GM18505 (cell line): Measurements from ENCODE around the gene PHC1.
"Not testable (repeated sequence)": the region's sequence is repeated elsewhere in the genome, so short reads cannot be mapped to it uniquely, and the experiment has no call there.

Source experiments
- ATAC-seq: cut with Tn5 transposase; IDR thresholded peaks from one replicate; pipeline ENCODE4 v1.9.1; 2021; ENCODE audit not compliant: unreplicated experiment
- POLR2A ChIP-seq: IDR thresholded peaks from 4 replicates; pipeline ENCODE4 v1.6.1; 2011; ENCODE audit warnings: borderline replicate concordance; ENCODE audit not compliant: insufficient read depth, insufficient read length; ENCODE audit errors: extremely low read depth

The PHC1 gene

DNA sequence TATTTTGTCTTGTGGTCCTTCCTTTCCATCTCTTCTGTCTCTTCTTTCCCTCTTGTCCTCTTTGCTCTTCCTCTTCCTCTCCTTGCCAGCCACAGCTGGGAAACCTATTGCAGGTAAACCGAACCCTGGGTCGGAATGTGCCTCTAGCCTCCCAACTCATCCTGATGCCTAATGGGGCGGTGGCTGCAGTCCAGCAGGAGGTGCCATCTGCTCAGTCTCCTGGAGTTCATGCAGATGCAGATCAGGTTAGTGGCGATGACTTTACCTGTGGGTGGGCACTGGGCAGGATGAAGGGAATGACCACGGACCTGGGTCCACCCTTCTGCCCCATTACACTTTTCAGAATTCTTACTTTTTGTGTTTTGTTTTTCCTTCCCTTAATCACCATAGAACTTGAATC is 8.2 kb downstream of the PHC1 start:
- no peak for TF ChIP-seq POLR2A
- no peak for ATAC-seq

- not testable (repeated sequence) for ATAC-seq
Measured at GRCh38 chr12:8930655-8931323, 16.5 kb downstream of the PHC1 start.

- not testable (repeated sequence) for ATAC-seq
Measured at GRCh38 chr12:8932464-8932863, 18.2 kb downstream of the PHC1 start.

- not testable (repeated sequence) for ATAC-seq
Measured at GRCh38 chr12:8934080-8934479, 19.8 kb downstream of the PHC1 start.

DNA sequence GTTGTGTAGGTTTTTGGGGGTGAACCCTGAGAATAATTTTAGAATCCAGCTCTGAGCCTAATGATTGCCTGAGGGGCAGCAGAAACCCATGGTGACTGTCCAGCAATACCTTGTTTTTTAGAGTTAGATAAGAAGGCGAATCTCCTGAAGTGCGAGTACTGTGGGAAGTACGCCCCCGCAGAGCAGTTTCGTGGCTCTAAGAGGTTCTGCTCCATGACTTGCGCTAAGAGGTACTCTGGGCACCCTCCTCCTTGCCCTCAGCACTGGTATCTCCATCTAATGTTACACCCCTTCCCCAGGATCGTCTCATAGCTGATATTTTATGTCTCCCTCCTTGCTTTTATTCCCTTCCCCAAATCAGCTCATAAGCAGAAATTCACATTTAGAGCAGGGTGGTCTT is 22.4 kb downstream of the PHC1 start:
- ATAC-seq: no peak
- TF ChIP-seq POLR2A: no peak

- not testable (repeated sequence) for ATAC-seq
Measured at GRCh38 chr12:8937842-8938442, 23.6 kb downstream of the PHC1 start.

DNA sequence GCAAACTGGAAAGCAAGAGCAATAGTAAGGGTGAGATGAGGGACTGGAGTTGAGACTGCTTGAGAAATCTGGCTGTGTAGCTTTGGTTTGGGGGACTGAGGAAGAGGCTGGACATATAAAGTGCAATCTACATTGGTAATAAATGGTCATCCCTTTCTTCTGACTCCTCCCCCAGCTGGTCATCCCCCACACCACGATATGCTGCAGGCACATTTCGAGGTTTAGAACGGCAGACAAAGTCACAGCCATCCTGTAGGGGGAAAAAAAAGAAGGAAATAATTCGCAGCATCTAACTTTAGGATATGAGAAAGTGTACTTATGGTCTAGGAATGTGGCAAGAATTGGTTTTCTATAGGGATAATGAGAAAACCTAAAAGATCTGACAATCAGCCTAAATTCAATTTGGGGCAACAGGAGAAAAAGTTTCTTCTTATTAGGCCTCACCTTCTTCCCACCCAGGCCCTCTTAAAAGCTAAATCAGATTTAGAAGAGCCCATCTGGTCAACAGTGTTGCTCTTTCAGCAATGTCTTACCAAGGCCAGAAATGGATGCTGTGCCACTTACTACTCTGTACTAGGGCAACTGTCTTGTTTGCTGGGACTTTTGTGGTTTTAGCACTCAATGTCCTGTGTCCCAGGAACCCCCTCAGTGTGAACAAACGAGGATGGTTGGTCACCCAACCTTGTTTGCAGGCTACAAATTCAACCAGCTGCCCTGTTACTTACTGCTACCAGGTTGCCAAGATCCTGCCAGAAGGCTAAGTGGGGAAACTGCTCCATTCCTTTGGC is 27.6 kb downstream of the PHC1 start:
- no peak for TF ChIP-seq POLR2A

DNA sequence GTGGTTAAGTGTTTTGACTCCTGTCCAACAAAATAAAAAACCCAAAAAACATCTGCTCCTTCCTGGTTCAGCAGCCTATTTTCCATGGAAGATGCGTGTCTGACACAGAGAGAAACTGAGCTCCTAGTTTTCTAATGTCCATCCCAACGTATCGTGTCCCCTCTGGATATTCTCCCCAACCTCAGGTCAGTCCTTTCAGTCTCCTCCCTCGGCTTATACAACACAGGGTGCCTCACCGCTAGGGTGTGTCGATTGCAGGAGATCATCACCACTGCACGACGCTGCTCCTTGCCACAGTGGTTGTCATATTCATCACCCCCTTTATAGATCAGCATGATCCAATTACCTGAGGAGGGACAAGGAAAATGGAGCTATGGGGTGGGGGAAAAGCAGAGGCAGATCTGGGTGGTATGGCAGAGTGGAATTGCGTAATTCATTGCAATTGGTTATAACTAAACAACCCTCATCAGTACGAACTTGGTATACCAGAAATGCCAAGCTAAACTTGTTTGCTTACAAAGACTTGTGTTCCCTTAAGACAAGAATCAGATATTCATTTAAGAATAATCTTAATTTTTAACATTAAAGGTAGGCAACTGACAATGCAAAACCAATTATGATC is 29.4 kb downstream of the PHC1 start:
- TF ChIP-seq POLR2A: no peak
- no peak for ATAC-seq

More for the DNA sequence above, 27.6 kb downstream of the PHC1 start:
- ATAC-seq: no peak

DNA sequence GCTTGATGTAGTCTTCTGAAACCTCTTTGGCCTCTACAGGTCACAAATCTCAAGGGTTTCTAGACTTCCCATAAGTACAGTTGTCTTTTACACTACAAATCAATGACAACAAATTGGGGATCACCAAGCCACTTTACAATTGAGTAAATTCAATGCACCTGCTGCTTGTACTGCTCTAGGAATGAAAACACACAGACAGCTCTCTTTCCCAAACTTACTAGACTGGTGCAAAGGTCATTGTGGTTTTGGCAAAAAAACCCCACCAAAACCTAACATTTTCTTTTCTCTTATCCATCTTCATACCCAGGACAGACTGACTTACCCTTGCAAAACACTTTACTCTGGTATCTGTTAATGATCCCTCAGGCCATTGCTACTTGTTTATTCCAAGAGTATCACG is 32.4 kb downstream of the PHC1 start:
- ATAC-seq: no peak
- TF ChIP-seq POLR2A: no peak

GRCh38 chr12:8947737-8948136 is 33.4 kb downstream of the PHC1 start:
- no peak for ATAC-seq
- no peak for TF ChIP-seq POLR2A

DNA sequence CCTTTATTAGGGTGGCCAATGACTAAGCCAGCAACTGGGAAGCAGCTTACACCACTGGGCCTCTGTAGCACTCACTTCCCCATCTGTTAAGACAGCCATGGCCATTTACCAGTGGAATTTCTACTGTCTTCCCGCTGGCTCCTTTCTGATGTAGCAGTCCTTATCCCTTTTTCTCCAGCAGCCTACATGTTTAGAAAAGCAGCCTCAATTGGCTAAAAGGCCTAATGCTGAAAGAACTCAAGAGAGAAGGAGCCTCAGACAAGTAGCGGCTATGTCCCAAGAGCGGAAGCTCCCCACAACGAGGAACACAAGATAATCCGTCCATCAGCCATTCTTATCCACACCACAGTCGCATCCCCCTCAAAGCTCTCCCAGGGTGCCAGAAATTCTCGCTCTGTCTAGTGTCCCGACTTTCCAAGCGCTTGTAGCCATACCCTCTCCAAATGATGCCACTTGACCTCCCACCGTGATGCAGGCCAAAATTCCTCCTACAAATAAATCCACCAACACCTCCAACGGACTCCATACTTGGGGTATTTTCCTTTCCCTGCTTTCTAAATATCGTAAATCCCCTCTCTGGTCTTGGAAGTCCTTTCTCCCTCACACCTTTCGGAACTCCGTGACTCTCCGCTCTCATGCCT is 34.5 kb downstream of the PHC1 start:
- TF ChIP-seq POLR2A: no peak
- no peak for ATAC-seq

DNA sequence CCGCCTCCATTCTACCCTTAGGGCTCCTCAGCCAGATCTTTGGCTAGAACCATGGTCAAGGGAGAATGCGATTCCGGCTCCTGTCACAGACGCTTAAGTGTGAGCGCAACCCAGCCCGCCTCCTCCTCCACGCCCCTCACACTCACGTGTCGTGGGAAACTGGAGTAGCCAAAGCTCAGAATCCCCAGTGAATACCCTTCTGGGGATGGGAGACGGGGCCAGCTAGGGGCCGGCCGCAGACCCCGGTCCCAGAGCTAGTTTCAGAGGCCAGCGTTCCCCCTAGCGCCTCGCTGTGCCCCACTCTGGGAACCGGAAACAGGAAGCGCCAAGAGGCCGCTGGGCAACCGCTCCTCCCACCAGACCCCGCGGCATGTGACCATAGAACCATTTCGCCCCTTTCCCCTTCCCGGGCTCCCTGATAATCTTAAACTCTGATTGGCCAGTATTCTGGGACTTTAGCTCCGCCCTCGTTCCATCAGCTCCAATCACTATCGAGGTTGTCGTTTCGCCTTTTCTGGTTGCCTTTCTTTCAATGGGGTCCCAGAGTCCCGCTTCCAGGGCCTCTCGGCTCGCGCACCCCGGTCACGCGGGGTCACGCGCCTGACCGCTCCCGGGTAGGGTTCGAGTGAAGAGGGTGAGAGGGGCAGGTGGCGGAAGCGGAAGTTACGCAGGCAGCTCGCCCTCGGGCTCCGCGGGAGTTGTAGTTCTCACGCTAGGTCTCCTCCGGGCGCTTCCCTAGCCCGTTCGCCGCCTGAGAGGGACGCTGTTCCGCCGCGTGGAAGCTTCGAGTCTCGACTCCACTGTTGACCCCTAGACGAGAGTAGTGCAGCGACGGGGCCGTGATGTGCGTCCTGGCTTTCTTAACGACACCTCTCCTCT is 35.3 kb downstream of the PHC1 start, which contains the start of gene M6PR:
TSS of gene M6PR (minus strand) at position 304 of the 879 bp plus-strand sequence. CDS start 3,241 bp downstream, outside the sequence.
- peak; percentile 86 for TF ChIP-seq POLR2A
- ATAC-seq: peak; percentile 84

DNA sequence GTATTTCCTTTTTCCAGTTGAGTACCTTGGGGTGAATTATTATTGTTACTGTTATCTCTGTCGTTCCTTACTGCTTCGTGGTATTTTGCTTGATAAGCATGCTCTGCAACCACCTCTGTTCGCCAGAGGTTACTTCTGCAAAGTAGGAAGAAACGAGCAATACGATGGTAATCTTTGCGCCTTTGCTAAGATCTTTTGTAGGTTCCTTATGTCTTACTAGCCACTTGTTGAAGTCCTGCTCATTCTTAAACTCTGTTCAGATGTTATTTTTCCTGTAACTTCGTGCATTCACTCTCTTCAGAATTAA is 35.9 kb downstream of the PHC1 start:
- TF ChIP-seq POLR2A: no peak
- no peak for ATAC-seq
